HG02938 (cell line): ENCODE data around the gene CHCHD4.

ENCODE experiments used
- ATAC-seq: cut with Tn5 transposase; IDR thresholded peaks from one replicate; pipeline ENCODE4 v1.9.1; 2021; ENCODE audit warnings: mild to moderate bottlenecking, moderate library complexity; ENCODE audit not compliant: unreplicated experiment

CHCHD4 gene

GRCh38 chr3:14137004-14137403 lies 12.3 kb upstream of the CHCHD4 start:
- ATAC-seq: no peak

GRCh38 chr3:14135581-14135980 lies 10.9 kb upstream of the CHCHD4 start:
- no peak for ATAC-seq

- ATAC-seq: no peak
These were observed 9.6 kb upstream of the CHCHD4 start for GRCh38 chr3:14134291-14134690.

GRCh38 chr3:14133876-14134275 lies 9.2 kb upstream of the CHCHD4 start:
- no peak for ATAC-seq

GRCh38 chr3:14133188-14133800 lies 8.6 kb upstream of the CHCHD4 start:
- ATAC-seq: no peak

DNA sequence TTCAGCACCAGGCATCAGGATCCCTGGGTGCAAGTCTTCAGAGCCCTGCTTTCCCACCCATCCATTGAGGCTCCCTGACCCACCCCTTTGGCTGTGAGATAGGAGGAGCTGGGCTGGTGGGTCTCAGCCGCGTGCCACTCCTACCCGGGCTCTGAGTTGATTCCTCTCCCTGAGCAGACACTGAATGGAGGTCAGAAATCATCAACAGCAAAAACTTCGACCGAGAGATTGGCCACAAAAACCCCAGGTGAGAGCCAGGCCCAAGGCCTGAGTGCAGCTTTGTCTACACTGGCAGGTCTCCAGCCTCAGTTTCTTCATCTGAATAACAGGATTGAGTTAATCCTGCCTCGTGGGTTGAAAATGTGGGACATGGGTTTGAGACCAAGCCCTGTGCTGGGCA lies 8.0 kb upstream of the CHCHD4 start:
- ATAC-seq: no peak

DNA sequence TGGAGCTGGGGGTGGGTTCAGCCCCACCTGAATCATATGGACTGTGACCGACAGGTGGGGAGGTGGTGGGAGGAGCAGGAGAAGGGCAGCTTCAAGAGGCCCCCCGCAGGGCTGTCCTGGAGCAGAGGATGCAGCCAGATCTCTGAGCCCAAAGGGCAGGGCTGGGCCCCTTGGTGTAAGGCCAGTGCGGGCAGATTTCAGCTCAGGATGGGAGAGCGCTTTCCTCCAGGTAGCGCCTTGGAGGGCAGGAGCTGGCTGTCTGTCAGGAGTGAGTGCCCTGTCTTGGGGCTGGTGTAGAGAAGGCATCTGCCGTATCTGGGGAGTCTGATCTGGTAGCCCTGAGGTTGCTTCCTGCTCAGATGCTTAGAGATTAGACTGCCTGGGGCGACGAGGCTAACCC lies 7.5 kb upstream of the CHCHD4 start:
- ATAC-seq: no peak

DNA sequence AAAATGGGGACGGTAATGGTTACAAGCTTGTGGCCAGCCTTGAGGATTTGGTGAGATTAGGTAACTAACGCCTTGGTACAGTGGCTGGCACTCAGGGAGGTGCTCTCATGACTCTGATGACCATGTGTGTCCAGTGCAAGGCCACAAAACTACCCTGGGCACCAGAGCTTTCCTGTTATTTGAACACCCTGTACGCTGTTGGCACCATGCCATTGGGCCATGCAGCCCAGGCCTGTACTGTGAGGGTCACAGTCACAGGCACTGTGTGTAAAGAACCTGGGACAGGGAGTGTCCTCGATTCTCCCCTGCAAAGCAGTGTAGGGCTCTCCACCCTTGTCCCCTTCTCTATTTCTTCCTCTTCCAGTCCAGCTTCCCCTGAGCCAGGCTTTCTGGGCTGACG lies 6.5 kb upstream of the CHCHD4 start:
- no peak for ATAC-seq

DNA sequence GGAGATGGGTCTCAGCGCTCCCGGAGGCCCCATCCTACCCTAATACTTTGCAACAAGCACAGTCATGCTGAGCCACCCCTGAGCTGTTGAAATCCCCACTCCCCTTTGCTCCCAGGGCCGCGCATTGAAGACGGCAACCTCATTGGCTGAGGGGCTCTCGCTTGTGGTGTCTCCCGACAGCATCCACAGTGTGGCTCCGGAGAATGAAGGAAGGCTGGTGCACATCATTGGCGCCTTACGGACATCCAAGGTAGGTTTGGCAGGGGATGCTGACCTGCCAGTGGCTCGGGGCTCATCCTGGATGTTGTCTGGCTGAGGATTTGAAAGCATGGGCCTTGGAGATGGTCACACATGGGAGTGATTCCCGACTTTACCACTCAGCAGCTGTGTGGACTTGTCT lies 6.0 kb upstream of the CHCHD4 start:
- no peak for ATAC-seq

DNA sequence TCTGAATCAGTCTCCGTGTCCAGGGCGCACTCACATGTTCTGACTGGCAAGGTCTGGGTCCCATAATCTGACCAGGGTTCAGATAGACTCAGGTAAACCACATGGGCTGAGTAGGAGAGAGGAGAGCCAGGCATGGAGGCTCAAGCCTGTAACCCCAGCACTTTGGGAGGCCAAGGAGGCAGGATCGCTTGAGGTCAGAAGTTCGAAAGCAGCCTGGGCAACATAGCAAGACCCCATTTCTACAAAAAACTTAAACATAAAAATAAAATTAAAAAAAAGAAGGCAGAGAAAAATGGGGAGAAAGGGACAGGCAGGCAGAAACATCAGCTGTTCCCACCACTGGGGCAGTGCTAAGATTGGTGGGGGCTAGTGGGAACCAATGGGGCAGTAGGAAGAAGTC lies 5.6 kb upstream of the CHCHD4 start:
- no peak for ATAC-seq

DNA sequence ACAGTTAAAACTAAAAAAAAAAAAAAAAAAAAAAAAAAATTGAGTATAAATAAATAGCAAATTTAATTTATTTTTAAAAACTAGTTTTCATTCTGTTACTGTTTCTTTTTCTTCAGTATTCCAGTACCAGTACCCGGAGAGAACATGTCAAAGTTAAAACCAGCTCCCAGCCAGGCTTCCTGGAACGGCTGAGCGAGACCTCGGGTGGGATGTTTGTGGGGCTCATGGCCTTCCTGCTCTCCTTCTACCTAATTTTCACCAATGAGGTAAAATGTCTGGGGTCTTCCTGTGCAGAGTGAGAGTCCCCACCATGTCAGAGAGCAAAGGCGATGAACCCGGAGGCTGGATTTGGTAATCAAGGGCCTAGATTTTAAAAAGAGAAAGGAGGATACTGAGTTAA lies 4.6 kb upstream of the CHCHD4 start:
- no peak for ATAC-seq

- ATAC-seq: no peak
These were observed 4.1 kb upstream of the CHCHD4 start for GRCh38 chr3:14128724-14129123.

GRCh38 chr3:14127516-14128161 lies 3.0 kb upstream of the CHCHD4 start:
- no peak for ATAC-seq

DNA sequence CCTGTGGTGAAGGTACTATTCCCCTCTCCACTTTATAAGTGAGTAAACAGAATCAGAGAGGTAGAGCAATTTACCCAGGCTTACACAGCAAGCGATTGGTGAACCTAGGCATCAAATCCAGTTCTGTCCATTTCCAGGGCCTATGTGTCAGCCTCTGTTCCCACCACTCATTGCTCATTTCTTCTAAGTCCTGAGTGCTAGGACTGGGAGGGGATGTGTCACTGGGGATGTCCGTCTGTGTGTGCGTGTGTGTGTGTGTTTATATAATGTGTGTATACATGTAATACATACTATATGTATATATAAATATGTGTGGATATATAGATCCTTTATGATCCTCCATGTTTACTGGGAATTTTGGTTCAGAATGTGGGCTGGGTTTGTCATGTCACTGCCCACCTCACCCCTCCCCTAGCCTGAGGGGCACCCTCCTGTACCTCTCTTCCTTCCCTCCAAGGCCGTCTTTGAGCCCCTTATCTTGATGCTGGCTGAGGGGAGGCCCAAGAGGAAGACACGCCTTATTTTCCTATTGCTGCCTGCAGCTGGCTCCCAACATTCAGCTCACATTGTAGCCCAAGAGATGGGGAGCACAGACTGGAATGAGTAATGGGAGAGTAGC lies 2.3 kb upstream of the CHCHD4 start:
- no peak for ATAC-seq

GRCh38 chr3:14126017-14126886 lies 1.6 kb upstream of the CHCHD4 start:
- no peak for ATAC-seq

GRCh38 chr3:14125193-14126016 lies 735 bp upstream of the CHCHD4 start:
- peak; percentile 21 for ATAC-seq

DNA sequence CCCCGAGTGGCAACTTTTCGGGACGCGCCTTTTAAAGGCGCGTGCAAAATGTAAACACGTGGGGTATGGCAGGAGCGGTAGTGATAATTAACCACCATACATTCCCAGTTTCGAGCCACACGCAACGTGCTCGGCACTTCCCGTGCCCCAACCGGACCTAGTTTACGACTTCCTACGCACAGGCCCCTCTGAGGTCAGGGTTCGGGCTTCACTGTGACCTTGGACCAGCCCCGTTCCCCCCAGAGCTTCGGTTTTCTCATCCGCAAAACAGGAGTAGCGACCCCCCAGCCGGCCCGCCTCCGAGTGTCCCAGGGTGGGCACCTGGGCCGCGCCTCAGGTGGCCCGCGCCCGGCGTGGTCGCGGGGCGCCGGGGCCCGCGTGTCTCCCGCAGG lies 451 bp downstream of the CHCHD4 start:
- peak; percentile 25 for ATAC-seq

DNA sequence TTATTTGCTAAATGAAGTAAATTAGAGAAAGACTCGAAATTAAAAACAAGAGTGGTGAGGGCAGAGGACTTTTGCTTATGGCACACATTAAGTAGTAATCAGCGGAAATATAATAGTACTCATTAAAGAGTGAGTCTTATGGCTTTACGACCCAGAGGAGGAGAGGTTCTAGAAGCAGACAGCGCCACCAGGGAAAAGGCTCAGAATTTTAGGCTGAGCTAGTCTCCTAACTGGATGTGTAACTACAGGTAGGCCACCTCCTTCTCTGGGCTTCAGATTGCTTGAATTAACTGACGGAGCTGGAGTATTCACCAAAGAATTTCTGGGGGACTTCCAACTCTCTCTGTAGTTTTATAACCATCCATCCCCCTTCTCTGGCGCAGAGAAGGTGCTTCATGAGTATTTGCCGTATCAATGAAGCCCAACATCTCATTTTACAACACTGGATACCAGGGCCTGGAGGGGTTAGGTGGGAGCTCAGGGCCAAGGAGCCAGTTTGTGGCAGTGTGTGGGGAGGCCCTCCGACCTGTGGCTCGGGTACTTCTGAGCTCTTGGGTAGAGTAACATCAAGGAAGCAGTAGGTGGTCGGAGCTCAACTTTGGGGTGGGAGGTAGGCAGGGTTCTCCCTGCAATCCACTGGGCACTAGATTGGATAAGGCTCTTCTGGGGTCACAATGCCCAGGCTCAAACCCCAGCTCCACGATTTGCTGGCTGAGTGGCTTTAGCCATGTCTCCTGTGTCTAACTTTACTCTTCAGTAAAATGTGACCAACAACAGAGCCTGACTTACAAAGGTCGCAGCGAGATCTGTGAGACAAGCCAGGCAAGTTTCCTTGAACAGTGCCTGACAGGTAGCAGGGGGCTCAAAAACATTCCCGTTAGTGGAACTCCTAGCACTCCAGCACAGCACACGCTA lies 1.1 kb downstream of the CHCHD4 start:
- ATAC-seq: no peak

DNA sequence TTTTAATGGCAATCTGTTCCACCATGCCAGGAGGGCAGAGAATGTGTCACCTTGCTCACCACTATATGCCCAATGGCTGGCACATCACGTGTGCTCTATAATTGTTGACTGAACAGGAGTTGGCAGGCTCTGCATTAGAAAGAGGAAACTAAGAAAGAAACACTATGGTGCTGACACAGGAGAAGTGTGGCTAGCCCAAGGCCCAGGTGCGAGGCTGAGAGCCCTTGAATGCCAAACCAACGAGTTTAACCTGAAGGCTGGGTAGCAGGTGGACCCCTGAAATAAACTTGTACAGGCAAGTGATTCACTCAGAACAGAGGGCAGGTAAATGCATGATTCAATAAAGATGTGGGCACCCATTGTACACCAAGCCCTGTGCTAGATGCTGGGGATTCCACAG lies 2.4 kb downstream of the CHCHD4 start:
- ATAC-seq: no peak

DNA sequence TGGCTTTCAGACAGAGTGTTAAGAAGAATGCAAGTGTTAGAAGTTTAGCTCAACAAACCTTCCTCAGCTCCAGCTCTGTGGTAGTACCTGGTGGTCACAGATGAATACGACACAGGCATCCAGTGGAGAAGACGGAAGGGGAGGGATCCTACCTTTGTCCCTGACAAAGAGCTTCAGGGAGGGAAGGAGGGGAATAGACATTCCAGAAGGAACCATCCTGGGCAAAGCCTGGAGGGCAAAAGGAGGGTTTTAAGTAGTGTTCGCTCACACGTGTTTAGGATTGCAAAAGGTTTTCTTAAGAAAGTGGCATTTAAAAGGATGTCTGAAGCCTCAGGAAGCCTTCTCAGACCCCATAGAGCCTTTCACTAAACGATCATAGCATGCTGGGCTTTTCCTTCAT lies 2.8 kb downstream of the CHCHD4 start:
- ATAC-seq: no peak
